HCT116 (cell line): ENCODE results near the gene XG. TPM values are rescaled to one million over a fixed set of nuclear protein-coding genes. Genes with fewer than 3 reads are reported as not detected.

ENCODE experiments used
- ATAC-seq: fragments of 200-7000 bp; cut with Tn5 transposase; 2 replicates; pipeline ENCODE4 v1.9.1; 2020; ENCODE audit warnings: mild to moderate bottlenecking, moderate library complexity
- BruUV-seq: library from RNA; stranded (reverse); fragments of 400-500 nt; replicated peaks from 2 replicates; lab custom pipeline; 2021; lab: Mats Ljungman, UMichigan
- CTCF ChIA-PET: fragments of 300-600 bp; sonication (Branson Sonifier 250); formaldehyde crosslinking; loops from one replicate; lab custom pipeline; 2021; ENCODE audit warnings: antibody characterized with exemption; lab: Charles Lee
- POLR2A ChIA-PET: fragments of 300-600, 350-600 bp; sonication (Branson Sonifier 250); formaldehyde crosslinking; loops from one replicate; lab custom pipeline; 2021; ENCODE audit warnings: antibody characterized with exemption; lab: Charles Lee
- RAD21 ChIA-PET, 2 experiments: fragments of 300-600 bp; sonication (Branson Sonifier 250); formaldehyde crosslinking; loops; one replicate each; lab custom pipeline; 2023; ENCODE audit warnings: low total read pairs in 2 of 2; ENCODE audit not compliant: uncharacterized antibody in 2 of 2, unreplicated experiment in 2 of 2, low non-redundant PET in 1 of 2; lab: Charles Lee
- DNase-seq: peaks from one replicate; pipeline ENCODE4 v3.0.0-alpha.2; 2010; ENCODE audit warnings: low read depth, low spot score
- H2AFZ ChIP-seq: fragments of 200-600 bp; shearing (Covaris generic), sonication (generic); 2 replicates; pipeline ENCODE4 v1.6.1; 2017; ENCODE audit warnings: low read depth, mixed run types, mixed read lengths, antibody characterized with exemption, low read length; ENCODE audit not compliant: poor library complexity, severe bottlenecking
- H3K27ac ChIP-seq: 2 replicates; pipeline ENCODE4 v1.5.1; 2012; ENCODE audit warnings: low read depth, low read length
- H3K27me3 ChIP-seq: fragments of 200-600 bp; sonication (generic); 2 replicates; pipeline ENCODE4 v1.6.1; 2016; ENCODE audit warnings: mixed run types, low read length, mixed read lengths; ENCODE audit not compliant: insufficient read depth
- H3K36me3 ChIP-seq, 2 experiments: fragments of 200-500 bp in 1 of 2; fragments of 200-600 bp in 1 of 2; sonication (Bioruptor generic) in 1 of 2; sonication (generic) in 1 of 2; 2 replicates each; pipeline versions ENCODE4 v1.5.1 to v1.6.1; 2014 to 2016; ENCODE audit warnings: low read length in 2 of 2, inconsistent platforms in 1 of 2, mixed read lengths in 1 of 2, mixed run types in 1 of 2; ENCODE audit not compliant: insufficient read depth in 2 of 2, control insufficient read depth in 1 of 2
- H3K4me1 ChIP-seq, 2 experiments: fragments of 200-600 bp in 1 of 2; sonication (generic) in 1 of 2; 2 replicates each; pipeline versions ENCODE4 v1.5.1 to v1.6.1; 2012 to 2017; ENCODE audit warnings: low read length in 2 of 2, inconsistent platforms in 1 of 2, mild to moderate bottlenecking in 1 of 2, mixed read lengths in 1 of 2, mixed run types in 1 of 2, moderate library complexity in 1 of 2; ENCODE audit not compliant: insufficient read depth in 2 of 2, control insufficient read depth in 1 of 2
- H3K4me2 ChIP-seq: fragments of 200-600 bp; sonication (generic); 2 replicates; pipeline ENCODE4 v1.6.1; 2017; ENCODE audit warnings: mixed run types, low read length, mixed read lengths
- H3K4me3 ChIP-seq, 2 experiments: fragments of 200-600 bp in 1 of 2; sonication (generic) in 1 of 2; replicated peaks in 1 of 2; 2 replicates each; pipeline ENCODE4 v1.5.1; 2011 to 2016; ENCODE audit warnings: low read length in 2 of 2, control low read depth in 1 of 2, low read depth in 1 of 2, mild to moderate bottlenecking in 1 of 2, mixed read lengths in 1 of 2, mixed run types in 1 of 2
- H3K79me2 ChIP-seq: fragments of 200-600 bp; sonication (generic); 2 replicates; pipeline ENCODE4 v1.6.1; 2017; ENCODE audit warnings: mild to moderate bottlenecking, mixed run types, low read length, moderate library complexity, mixed read lengths; ENCODE audit not compliant: insufficient read depth
- H3K9ac ChIP-seq: fragments of 200-600 bp; sonication (generic); 2 replicates; pipeline ENCODE4 v1.6.1; 2016; ENCODE audit warnings: low read length, mixed read lengths
- H3K9me2 ChIP-seq: fragments of 200-600 bp; sonication (generic), shearing (Covaris generic); 2 replicates; pipeline ENCODE4 v1.6.1; 2017; ENCODE audit warnings: mixed run types, mild to moderate bottlenecking, moderate library complexity; ENCODE audit not compliant: insufficient read depth
- H3K9me3 ChIP-seq, 2 experiments: fragments of 200-500 bp in 1 of 2; fragments of 200-600 bp in 1 of 2; sonication (Bioruptor generic) in 1 of 2; sonication (generic) in 1 of 2; 2 replicates each; pipeline ENCODE4 v1.6.1; 2014 to 2017; ENCODE audit warnings: low read length in 2 of 2, mixed read lengths in 2 of 2, inconsistent platforms in 1 of 2, low read depth in 1 of 2, mild to moderate bottlenecking in 1 of 2, mixed run types in 1 of 2, moderate library complexity in 1 of 2; ENCODE audit not compliant: control insufficient read depth in 1 of 2, insufficient read depth in 1 of 2
- H4K20me1 ChIP-seq: fragments of 200-600 bp; sonication (generic), shearing (Covaris generic); 2 replicates; pipeline ENCODE4 v1.6.1; 2017; ENCODE audit warnings: mixed run types, mild to moderate bottlenecking, moderate library complexity; ENCODE audit not compliant: insufficient read depth
- ATF3 ChIP-seq: IDR thresholded peaks from 2 replicates; pipeline ENCODE4 v1.6.1; 2012
- CBX3 ChIP-seq: IDR thresholded peaks from 2 replicates; pipeline ENCODE4 v1.6.1; 2012; ENCODE audit warnings: low read depth
- CEBPB ChIP-seq: IDR thresholded peaks from 2 replicates; pipeline ENCODE4 v1.6.1; 2012; ENCODE audit warnings: low read depth
- EGR1 ChIP-seq: IDR thresholded peaks from 2 replicates; pipeline ENCODE4 v1.6.1; 2012; ENCODE audit warnings: low read depth
- ELF1 ChIP-seq: IDR thresholded peaks from 2 replicates; pipeline ENCODE4 v1.6.1; 2012; ENCODE audit warnings: low read depth, borderline replicate concordance
- EZH2 ChIP-seq: fragments of 200-600 bp; sonication (generic); IDR thresholded peaks from 2 replicates; pipeline ENCODE4 v1.6.1; 2017; ENCODE audit warnings: antibody characterized with exemption, mixed run types
- JUND ChIP-seq: IDR thresholded peaks from 2 replicates; pipeline ENCODE4 v1.6.1; 2012
- MAX ChIP-seq: IDR thresholded peaks from 2 replicates; pipeline ENCODE4 v1.6.1; 2012
- POLR2A ChIP-seq: IDR thresholded peaks from 2 replicates; pipeline ENCODE4 v1.7.0; 2011; ENCODE audit warnings: borderline replicate concordance; ENCODE audit not compliant: insufficient read depth, insufficient read length; ENCODE audit errors: extremely low read depth
- TCF7L2 ChIP-seq: IDR thresholded peaks from 2 replicates; pipeline ENCODE4 v1.7.0; 2011; ENCODE audit warnings: borderline replicate concordance, inconsistent platforms; ENCODE audit not compliant: insufficient read depth, insufficient read length; ENCODE audit errors: extremely low read depth
- YY1 ChIP-seq: IDR thresholded peaks from 2 replicates; pipeline ENCODE4 v1.6.1; 2011; ENCODE audit warnings: low read length, low read depth, moderate library complexity, mild to moderate bottlenecking; ENCODE audit not compliant: insufficient replicate concordance; ENCODE audit errors: extremely low read depth
- ZBTB33 ChIP-seq: IDR thresholded peaks from 2 replicates; pipeline ENCODE4 v1.6.1; 2011; ENCODE audit warnings: mild to moderate bottlenecking, low read length, moderate library complexity; ENCODE audit not compliant: insufficient replicate concordance; ENCODE audit errors: extremely low read depth
- ZFX ChIP-seq: fragments of 450-650 bp; IDR thresholded peaks from 2 replicates; pipeline ENCODE4 v1.6.1; 2017
- ZNF274 ChIP-seq: fragments of 200-500 bp; sonication (Bioruptor generic); IDR thresholded peaks from 2 replicates; pipeline ENCODE4 v1.6.1; 2014; ENCODE audit warnings: mild to moderate bottlenecking, low read depth, low read length, inconsistent platforms
- intact Hi-C: fragments of 100-400 bp; cut with micrococcal nuclease; formaldehyde crosslinking; loops from 2 replicates; pipeline ENCODE4 v1.10.0; 2022
- total RNA-seq: library from RNA; stranded (reverse); gene quantifications from one replicate; pipeline ENCODE4 v1.2.1, GENCODE V29; 2021; ENCODE audit not compliant: unreplicated experiment

Gene XG
- total RNA-seq, 1 experiment from 2014 or later = not detected

- TF ChIP-seq ZFX (no peak), POLR2A (no peak), ZBTB33 (no peak), JUND (no peak), MAX (no peak), TCF7L2 (no peak), ZNF274 (no peak), ATF3 (no peak), ELF1 (no peak), YY1 (no peak), CEBPB (no peak), EGR1 (no peak), EZH2 (no peak), CBX3 (no peak)
- no peaks in the 10 kb centered on the region for H4K20me1 ChIP-seq
- no peak for DNase-seq
- H3K4me1 ChIP-seq = no peaks in the 10 kb centered on the region
- ATAC-seq = no peak
- no peak overlapping the region for H3K27ac ChIP-seq
- ChIA-PET POLR2A (no interaction called here), RAD21 (no interaction called here), CTCF (no interaction called here)
- no TSS peak for BruUV-seq
- H3K27me3 ChIP-seq = no peaks in the 10 kb centered on the region
- intact Hi-C loops = no loop called here
- no peaks in the 10 kb centered on the region for H3K9me3 ChIP-seq
- no peak overlapping the region for H3K4me3 ChIP-seq
- H3K36me3 ChIP-seq = no peaks in the 10 kb centered on the region
- H3K9ac ChIP-seq = no peak overlapping the region
- H3K9me2 ChIP-seq = no peaks in the 10 kb centered on the region
- H2AFZ ChIP-seq = no peak overlapping the region
- H3K4me2 ChIP-seq = no peak overlapping the region
- no peaks in the 10 kb centered on the region for H3K79me2 ChIP-seq
Measured at GRCh38 chrX:2841537-2841936, 89.7 kb downstream of the XG start.
